ENCODE measurements around the gene SMIM33. TPM values are rescaled to one million over a fixed set of nuclear protein-coding genes. Genes with fewer than 3 reads are reported as not detected.
"Not testable (repeated sequence)": the region's sequence is repeated elsewhere in the genome, so short reads cannot be mapped to it uniquely, and the experiment has no call there.

The SMIM33 gene
- total and polyA plus RNA-seq, 9 donors = not detected

DNA sequence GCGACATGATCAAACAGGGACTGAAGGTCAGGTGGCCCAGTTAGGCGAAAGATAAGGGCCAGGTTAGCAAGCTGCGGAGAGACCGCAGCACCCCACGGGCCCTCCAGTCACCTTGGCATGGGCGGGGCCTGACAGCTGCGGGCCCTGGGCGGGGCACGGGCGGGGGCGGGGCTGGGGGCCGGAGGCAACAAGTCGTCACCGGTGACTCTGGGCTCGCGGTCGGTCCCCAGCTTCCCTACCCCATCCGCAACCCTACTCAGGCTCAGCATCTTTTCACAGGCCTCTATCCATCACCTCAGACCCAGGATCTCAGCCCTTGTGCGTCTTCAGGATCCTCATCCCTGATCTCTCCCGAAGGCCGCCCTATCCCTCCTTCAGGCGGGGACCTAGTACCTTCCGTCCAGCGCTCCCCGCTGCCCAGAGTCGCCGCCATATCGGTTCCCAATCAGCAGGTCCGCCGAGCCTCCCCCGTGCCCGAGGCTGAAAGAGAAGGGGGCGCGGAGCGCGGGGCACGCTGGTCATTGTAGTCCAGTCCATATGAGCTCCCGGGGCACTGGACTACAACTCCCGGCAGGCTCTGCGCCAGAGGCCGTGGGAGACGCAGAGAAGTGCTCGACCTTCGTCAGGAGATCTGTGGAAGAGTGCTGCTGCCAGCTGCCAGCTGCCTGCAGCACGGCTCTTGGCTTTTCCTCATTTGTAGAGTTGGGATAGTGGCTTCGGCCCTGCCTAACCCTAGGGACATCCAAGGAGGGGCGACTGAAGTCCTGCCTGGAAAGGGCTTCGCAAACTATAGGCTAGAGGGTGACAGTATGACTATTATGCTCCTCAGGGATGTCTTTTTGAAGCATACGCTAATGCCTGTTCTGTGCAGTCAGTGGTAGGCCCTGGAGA is 31.5 kb upstream of the SMIM33 start, which contains the start of gene DNAJC18:
Gene DNAJC18 (minus strand): TSS at position 513 of the 891 bp plus-strand sequence. CDS start 80 bp downstream, at position 433.
- no peaks in the 10 kb centered on the region for H3K27me3 ChIP-seq
- H3K36me3 ChIP-seq = no peaks in the 10 kb centered on the region
- peak within 1 kb of the TSS; percentile 81 to 92 for H3K27ac ChIP-seq
- WGBS, 3 donors = 2 to 3% (median 3%) methylated on average over 47 to 49 of the region's 49 CpGs
- intact Hi-C loops (cut with DNase I) = loop anchor here in 1 of 4 donors (5.0 kb wide), 1 partner anchor 78 kb away; no protein-coding TSS in a partner anchor
- peaks cover 2% of the 10 kb centered on the region for H3K4me1 ChIP-seq (ENCODE audit: insufficient read depth)
- TF ChIP-seq, protein P1, sequence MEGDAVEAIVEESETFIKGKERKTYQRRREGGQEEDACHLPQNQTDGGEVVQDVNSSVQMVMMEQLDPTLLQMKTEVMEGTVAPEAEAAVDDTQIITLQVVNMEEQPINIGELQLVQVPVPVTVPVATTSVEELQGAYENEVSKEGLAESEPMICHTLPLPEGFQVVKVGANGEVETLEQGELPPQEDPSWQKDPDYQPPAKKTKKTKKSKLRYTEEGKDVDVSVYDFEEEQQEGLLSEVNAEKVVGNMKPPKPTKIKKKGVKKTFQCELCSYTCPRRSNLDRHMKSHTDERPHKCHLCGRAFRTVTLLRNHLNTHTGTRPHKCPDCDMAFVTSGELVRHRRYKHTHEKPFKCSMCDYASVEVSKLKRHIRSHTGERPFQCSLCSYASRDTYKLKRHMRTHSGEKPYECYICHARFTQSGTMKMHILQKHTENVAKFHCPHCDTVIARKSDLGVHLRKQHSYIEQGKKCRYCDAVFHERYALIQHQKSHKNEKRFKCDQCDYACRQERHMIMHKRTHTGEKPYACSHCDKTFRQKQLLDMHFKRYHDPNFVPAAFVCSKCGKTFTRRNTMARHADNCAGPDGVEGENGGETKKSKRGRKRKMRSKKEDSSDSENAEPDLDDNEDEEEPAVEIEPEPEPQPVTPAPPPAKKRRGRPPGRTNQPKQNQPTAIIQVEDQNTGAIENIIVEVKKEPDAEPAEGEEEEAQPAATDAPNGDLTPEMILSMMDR (IDR thresholded peaks at IDR 0.05) = no peak
- peak; percentile 47 for TF ChIP-seq POLR2A (IDR thresholded peaks at IDR 0.05)
- H3K9me3 ChIP-seq = no peaks in the 10 kb centered on the region
- H3K4me3 ChIP-seq = peak within 1 kb of the TSS; percentile 83
- DNase-seq = peak; percentile 93 to 96 (median 95)

DNA sequence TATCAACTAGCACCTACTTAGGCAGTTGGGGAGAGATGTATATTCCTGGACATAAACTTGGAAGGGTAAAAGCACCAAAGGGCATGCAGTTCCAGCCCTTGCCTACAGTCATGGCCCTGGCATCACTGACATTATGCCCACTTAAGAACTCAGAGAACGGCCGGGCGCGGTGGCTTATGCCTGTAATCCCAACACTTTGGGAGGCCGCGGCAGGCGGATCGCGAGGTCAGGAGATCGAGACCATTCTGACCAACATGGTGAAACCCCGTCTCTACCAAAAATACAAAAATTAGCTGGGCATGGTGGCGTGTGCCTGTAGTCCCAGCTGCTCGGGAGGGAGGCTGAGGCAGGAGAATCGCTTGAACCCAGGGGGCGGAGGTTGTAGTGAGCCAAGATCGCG is 30.4 kb upstream of the SMIM33 start:
- WGBS, 3 donors = 96 to 97% (median 96%) methylated on average over 17 of the region's 17 CpGs

DNA sequence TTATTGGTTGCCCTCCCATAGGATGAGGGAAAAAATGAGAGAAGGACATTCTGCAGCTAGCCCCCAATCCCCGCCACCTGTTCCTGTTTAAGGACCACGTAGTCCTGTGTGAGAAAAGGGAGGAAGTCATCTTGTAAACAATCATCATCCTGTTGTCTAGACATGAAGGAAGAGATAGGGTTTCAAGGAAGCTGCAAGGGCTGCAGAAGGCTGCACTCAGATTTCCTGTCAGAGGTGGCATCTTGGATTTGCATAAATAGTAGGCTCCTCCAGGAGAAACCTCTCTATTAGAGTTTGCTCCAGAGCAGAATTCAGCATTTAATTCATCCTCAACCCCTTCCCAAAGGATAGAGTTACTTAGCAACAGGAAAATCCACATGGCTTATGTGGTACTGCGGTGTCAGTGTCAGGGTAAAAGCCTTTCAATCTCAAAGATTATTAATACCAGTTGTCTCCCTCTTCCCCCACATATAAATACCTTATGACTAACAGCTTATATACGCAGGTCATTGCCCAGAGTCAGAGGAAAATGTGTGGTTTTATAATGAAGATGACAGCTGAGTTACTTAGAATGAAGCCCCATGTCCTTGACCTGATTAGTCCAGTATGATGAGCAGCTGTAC is 26.9 kb upstream of the SMIM33 start:
- DNase-seq = no peak
- H3K27ac ChIP-seq = no peak overlapping the region
- no peak overlapping the region for H3K4me3 ChIP-seq
- H3K36me3 ChIP-seq = no peaks in the 10 kb centered on the region
- no peaks in the 10 kb centered on the region for H3K9me3 ChIP-seq
- H3K27me3 ChIP-seq = no peaks in the 10 kb centered on the region
- 55 to 62% (median 56%) methylated on average over 4 of the region's 4 CpGs for WGBS, 3 donors
- TF ChIP-seq POLR2A (IDR thresholded peaks at IDR 0.05) (no peak), EP300 (IDR thresholded peaks at IDR 0.05) (no peak)
- TF ChIP-seq, protein P1 (IDR thresholded peaks at IDR 0.05) = no peak
- intact Hi-C loops (cut with DNase I) = loop anchor here in 1 of 4 donors (10.0 kb wide), 1 partner anchor 71 kb away; no protein-coding TSS in a partner anchor
- no peaks in the 10 kb centered on the region for H3K4me1 ChIP-seq (ENCODE audit: insufficient read depth)

More for the DNA sequence above, 30.4 kb upstream of the SMIM33 start:
- not testable (repeated sequence) for H3K27ac ChIP-seq; H3K27me3 ChIP-seq; H3K4me3 ChIP-seq; H3K4me1 ChIP-seq (ENCODE audit: insufficient read depth); H3K36me3 ChIP-seq; H3K9me3 ChIP-seq; DNase-seq
- intact Hi-C loops (cut with DNase I) = loop anchor here in 1 of 4 donors (10.0 kb wide), 1 partner anchor 74 kb away; no protein-coding TSS in a partner anchor

DNA sequence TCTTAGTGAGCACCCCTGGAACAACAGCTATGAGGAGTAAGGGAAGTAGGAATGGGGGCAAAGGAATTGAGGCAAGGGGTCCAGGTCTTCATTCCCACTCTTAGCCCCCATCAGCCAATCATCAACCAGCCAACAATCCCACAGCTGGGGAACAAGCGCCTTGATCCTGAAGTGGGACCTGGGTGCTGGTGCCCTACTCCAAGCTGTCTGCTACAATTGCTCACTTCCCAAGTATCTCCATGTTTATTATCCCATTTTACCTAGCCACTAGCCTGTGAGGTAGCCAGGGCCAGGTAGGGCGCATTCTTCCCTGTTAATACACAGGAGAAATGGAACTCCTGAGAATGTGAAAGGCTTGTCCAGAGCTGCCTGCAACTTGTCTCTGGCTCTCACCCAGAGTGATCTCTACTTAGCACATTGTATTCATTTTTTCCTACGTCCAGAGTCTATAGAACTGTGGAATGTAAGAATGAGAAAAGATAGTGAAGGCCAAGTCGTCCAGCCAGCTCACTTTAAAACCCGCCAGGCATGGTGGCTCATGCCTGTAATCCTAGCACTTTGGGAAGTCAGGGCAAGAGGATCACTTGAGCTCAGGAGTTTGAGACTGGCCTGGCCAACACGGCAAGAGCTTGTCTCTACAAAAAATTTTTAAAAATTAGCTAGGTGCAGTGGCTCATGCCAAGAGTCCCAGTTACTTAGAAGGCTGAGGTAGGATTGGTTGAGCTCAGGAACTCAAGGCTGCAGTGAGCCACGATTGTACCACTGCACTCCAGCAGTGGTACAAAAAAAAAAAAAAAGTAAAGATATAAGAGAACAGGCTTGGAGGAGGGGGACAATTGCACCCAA is 25.3 kb upstream of the SMIM33 start:
- H3K4me1 ChIP-seq (ENCODE audit: insufficient read depth) = no peaks in the 10 kb centered on the region
- H3K36me3 ChIP-seq = no peaks in the 10 kb centered on the region
- no peak overlapping the region for H3K27ac ChIP-seq
- no peak overlapping the region for H3K4me3 ChIP-seq
- 32 to 50% (median 42%) methylated on average over 7 of the region's 7 CpGs for WGBS, 3 donors
- H3K9me3 ChIP-seq = no peaks in the 10 kb centered on the region
- intact Hi-C loops (cut with DNase I) = loop anchor here in 1 of 4 donors (10.0 kb wide), 1 partner anchor 69 kb away; no protein-coding TSS in a partner anchor
- H3K27me3 ChIP-seq = no peaks in the 10 kb centered on the region
- TF ChIP-seq, protein P1 (IDR thresholded peaks at IDR 0.05) = no peak
- TF ChIP-seq EP300 (IDR thresholded peaks at IDR 0.05) (no peak), POLR2A (IDR thresholded peaks at IDR 0.05) (no peak)
- DNase-seq = no peak
